Stimulated activated CD8-positive, alpha-beta memory T cell treated with anti-CD3 and anti-CD28 coated beads, Interleukin-4, amount 100 ng/mL, for 1 hour (primary cell): Measurements from ENCODE around the gene CWC27.
"Not testable (repeated sequence)": the region's sequence is repeated elsewhere in the genome, so short reads cannot be mapped to it uniquely, and the experiment has no call there.

Experiments used
- DNase-seq, 2 donors: peaks; one replicate each; pipeline ENCODE4 v3.0.0-alpha.2; 2020; ENCODE audit warnings: low read depth in 2 of 2, low spot score in 1 of 2

Gene CWC27

GRCh38 chr5:64836786-64837185 is 68.1 kb downstream of the CWC27 start:
- no peak for DNase-seq

DNA sequence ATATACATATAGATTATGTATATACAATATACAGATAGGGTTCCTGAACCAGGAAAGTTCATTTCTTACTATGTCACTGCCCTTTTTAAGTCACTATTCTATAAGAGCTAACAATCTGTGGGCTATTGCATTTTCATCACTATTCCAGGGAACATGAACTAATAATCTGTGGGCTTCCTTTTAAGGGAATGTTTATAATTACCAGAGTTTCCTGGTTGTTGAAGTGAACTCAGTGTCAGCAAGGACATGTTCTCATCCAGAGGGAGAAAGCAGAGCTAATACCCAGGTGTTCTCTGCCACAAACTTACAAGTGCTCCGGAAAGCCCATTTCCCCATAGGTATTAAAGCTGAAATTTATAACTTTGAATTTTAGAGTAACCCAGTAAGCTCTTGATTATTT is 69.6 kb downstream of the CWC27 start:
- DNase-seq: no peak

DNA sequence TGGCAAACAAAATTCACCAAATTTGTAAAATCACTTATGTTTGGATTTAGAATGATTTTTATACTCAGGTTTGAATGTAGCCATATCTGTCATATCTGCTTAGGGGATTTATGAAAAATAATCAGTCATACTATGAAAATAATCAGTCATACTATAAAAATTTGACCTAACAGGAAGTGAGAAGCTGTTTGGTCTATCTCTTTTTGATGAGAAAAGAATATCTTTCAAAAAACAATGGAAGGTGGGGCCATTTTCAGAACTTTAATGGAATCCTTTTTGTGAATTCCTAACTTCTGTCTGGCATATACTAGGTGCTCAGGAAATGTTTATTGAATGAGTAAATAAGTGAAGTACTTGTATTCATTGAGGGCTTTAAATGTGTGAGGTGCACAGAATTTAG is 70.1 kb downstream of the CWC27 start:
- DNase-seq: no peak

DNA sequence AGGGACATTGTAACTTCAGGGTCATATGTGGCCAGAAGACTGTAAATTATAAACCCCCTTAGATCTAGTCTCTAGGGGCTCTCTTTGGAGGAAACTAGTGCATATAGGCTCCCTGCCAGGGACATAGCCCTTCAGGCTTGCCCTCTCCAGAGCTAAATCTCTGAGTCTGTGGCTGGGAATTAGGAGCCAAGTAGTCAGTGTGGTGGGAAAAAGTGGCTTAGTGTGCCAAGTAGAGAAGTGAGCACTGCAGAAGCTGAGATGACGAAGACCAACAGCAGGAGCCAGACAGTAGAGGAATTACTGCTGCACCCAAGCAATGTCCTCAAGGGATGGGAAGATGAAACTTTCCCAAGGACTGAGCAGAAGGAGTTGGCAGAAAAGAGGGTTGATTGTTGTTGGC is 71.2 kb downstream of the CWC27 start:
- no peak for DNase-seq

- no peak for DNase-seq
Measured at GRCh38 chr5:64840958-64841357, 72.2 kb downstream of the CWC27 start.

DNA sequence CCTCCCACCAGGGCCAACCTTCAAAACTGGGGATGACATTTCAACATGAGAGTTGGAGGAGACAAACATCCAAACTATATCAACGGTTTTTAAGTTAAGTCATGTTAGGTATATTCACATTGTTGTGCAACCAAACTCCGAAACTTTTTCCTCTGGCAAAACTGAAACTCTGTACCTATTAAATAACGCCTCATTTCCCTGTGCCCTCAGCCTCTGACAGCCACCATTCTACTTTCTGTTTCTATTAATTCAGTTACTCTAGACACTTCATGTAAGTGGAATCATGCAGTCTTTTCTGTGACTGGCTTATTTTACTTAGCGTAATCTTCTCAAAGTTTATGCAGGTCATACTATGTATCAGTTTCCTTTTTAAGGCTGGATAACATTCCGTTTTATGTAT is 85.0 kb downstream of the CWC27 start:
- no peak for DNase-seq

DNA sequence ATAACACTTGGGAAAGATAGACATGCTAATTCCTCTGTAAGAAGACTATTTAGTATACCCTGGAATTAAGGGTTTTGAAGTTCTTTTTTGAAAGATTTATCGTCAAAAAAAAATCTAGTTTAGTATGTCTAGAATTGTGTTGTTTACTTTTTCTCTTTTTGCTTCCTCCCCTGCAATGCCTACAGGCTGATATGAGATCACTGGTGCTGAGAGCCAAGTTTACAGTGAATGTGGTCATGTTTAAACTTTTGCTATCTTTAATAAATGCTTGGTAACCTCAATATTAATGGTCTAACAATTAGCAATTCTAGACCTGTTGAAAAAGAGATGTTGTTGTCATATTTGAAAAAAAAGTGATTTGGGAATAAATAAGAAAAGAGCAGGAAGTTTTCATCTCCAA is 86.1 kb downstream of the CWC27 start:
- no peak for DNase-seq

DNA sequence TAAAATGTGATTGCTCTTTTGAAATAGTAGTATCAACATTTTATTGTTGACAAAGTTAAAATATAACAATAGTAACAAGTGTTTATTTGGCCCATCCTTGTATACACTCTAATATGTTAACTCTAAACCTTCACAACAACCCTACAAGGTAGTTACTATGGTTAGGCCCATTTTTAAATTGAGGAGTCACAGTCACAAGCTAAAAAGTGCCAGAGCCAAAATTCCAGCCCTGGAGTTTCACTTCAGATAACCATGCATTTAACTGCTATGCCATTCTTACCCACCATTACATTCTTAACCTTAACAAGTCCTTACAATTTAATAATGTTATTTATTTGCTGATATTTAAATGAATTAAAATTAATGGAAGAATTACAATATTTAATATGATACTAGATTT is 91.2 kb downstream of the CWC27 start:
- DNase-seq: no peak

- DNase-seq: no peak
Measured at GRCh38 chr5:64861281-64861680, 92.6 kb downstream of the CWC27 start.

- DNase-seq: no peak
Measured at GRCh38 chr5:64864171-64864570, 95.4 kb downstream of the CWC27 start.

GRCh38 chr5:64865662-64866061 is 96.9 kb downstream of the CWC27 start:
- DNase-seq: no peak

GRCh38 chr5:64869419-64869818 is 100.7 kb downstream of the CWC27 start:
- no peak for DNase-seq

GRCh38 chr5:64872044-64872443 is 103.3 kb downstream of the CWC27 start:
- DNase-seq: no peak

DNA sequence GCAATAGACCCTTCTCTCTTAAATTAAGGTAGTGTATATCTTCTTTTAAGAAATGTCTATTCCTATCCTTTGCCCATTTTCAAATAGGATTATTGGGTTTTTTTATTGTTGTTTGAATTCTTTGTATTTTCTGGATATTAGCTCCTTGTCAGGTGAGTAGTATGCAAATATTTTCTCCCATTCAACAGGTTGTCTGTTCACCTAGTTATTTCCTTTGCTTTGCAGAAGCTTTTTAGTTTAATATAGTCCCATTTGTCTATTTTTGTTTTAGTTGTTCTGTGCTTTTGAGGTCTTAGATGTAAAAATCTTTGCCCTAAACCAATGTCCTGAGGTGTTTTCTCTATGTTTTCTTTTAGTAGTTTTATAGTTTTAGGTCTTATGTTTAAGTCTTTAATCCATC is 104.7 kb downstream of the CWC27 start:
- DNase-seq: no peak

- DNase-seq: no peak
Measured at GRCh38 chr5:64874753-64875152, 106.0 kb downstream of the CWC27 start.

DNA sequence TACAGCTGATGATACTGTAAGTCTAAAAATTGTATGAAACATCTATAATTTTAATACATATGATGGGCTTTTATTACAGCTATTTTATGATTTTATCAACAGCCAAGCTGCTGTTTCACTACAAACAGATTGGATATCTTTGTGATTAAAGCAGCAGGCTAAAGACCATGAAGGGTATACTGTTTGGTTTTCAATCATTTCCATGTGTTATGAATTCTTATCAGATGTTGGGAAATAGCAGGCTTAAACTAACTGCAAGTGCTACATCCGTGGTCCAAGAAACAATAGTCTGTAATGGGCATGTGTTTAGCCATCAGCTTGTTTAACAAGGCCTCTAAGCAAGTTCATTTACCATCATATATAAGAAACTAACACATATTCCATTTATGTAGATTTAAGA is 107.5 kb downstream of the CWC27 start:
- no peak for DNase-seq

- no peak for DNase-seq
Measured at GRCh38 chr5:64880821-64881220, 112.1 kb downstream of the CWC27 start.

GRCh38 chr5:64883912-64884311 is 115.2 kb downstream of the CWC27 start:
- DNase-seq: no peak

DNA sequence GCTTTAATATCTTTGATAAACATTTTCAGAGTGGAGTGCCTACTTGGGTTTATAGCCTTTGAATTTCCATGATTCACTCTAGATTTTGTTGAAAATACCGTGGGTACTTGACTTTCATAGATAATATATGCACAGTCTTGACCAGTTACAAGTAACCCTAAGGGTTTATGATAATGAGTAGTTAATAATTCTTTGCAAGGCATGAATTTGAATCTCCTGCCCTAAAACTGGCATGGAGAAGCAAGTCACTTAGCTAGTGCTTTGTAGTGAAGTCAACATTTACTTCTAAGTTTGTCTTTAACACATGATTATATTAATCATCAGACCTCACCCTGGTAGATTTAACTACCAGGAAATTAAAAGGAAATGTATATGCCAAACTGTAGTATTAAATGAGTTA is 115.8 kb downstream of the CWC27 start:
- no peak for DNase-seq

DNA sequence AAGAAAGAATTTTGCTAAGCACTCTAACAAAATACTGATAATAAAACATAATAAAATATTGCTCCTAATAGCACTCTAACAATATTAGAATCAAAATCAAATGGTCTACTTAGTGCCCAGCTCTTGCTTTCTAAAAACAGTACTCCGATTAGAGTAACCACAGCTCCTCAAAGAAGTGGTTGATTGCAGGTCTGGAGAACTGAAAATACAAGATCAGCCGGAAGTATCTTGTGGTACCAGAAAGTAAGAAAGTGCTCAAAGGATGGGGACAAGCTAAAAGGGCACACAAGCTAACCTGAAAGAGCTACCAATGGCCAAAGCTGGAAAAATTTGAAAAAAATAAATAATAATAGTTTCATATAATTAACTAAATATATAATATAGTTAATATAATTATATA is 119.2 kb downstream of the CWC27 start:
- no peak for DNase-seq

GRCh38 chr5:64895748-64896147 is 127.0 kb downstream of the CWC27 start:
- no peak for DNase-seq

GRCh38 chr5:64899838-64900237 is 131.1 kb downstream of the CWC27 start:
- no peak for DNase-seq

DNA sequence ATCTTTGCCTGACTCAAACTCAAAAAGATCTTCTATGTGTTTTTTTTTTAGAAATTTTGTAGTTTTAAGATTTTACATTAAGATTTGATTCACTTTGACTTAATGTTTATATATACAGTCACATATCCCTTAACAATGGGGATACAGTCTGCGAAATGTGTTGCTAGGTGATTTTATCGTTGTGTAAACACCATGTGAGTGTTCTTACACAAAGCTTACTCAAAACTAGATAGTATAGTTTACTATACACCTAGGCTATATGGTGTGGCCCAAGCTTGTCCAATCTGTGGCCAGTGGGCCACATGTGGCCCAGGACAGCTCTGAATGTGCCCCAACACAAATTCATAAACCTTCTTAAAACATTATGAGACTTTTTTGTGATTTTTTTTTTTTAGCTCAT is 131.9 kb downstream of the CWC27 start:
- no peak for DNase-seq

DNA sequence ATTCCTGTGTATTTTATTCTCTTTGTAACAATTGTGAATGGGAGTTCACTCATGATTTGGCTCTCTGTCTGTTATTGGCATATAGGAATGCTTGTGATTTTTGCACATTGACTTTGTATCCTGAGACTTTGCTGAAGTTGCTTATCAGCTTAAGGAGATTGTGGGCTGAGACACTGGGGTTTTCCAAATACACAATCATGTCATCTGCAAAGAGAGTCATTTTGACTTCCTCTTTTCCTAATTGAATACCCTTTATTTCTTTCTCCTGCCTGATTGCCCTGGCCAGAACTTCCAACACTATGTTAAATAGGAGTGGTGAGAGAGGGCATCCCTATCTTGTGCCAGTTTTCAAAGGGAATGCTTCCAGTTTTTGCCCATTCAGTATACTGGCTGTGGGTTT is 138.7 kb downstream of the CWC27 start:
- DNase-seq: not testable (repeated sequence)
